Thyroid gland (tissue), 4 donors: ENCODE data around the gene UPK3B.
"Not testable (repeated sequence)": the region's sequence is repeated elsewhere in the genome, so short reads cannot be mapped to it uniquely, and the experiment has no call there.

Experiments
- POLR2A ChIP-seq, 2 donors: fragments of 450-650 bp; IDR thresholded peaks; one replicate each; pipeline ENCODE4 v1.6.1; 2017; ENCODE audit warnings: antibody characterized with exemption in 2 of 2, mild to moderate bottlenecking in 2 of 2, moderate library complexity in 1 of 2
- TF ChIP-seq, protein P1 (sequence below), 6 experiments: fragments of 200-600 bp in 3 of 6; fragments of 450-650 bp in 3 of 6; sonication (generic) in 3 of 6; IDR thresholded peaks; one replicate each; pipeline ENCODE4 v1.5.1; 2016 to 2019; ENCODE audit warnings: antibody characterized with exemption in 6 of 6, mild to moderate bottlenecking in 2 of 6, inconsistent platforms in 1 of 6, moderate library complexity in 1 of 6

DNA sequence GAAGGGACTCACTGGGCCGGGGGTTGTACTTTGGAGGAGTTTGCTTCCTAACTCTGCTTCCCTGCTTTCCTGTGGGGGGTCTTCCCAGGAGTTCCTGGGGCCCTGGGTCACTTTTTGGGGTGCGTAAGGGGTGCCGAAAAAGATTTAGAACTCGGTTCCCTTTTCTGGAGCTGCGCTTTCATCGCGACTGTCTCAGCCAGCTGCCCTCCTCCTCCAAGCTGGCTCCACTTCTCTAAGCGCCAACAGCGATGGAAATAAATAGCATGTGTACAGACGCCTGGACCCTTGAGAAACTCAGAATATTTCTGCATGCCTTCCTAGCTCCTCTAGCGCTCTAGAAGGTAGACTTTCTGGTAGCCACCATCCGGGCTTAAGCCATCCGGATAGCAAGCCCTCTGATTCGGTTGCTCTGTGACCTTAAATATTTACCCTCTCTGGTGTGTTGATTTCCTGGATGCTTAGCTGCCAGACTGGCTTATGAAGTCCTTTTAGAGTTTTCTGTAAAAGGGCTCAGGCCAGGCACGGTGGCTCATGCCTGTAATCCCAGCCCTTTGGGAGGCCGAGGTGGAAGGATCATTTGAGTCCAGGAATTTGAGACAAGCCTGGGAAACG lies 48.0 kb upstream of the UPK3B start:
- TF ChIP-seq, protein P1, sequence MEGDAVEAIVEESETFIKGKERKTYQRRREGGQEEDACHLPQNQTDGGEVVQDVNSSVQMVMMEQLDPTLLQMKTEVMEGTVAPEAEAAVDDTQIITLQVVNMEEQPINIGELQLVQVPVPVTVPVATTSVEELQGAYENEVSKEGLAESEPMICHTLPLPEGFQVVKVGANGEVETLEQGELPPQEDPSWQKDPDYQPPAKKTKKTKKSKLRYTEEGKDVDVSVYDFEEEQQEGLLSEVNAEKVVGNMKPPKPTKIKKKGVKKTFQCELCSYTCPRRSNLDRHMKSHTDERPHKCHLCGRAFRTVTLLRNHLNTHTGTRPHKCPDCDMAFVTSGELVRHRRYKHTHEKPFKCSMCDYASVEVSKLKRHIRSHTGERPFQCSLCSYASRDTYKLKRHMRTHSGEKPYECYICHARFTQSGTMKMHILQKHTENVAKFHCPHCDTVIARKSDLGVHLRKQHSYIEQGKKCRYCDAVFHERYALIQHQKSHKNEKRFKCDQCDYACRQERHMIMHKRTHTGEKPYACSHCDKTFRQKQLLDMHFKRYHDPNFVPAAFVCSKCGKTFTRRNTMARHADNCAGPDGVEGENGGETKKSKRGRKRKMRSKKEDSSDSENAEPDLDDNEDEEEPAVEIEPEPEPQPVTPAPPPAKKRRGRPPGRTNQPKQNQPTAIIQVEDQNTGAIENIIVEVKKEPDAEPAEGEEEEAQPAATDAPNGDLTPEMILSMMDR (IDR thresholded peaks at IDR 0.05) = not testable (repeated sequence)
- not testable (repeated sequence) for TF ChIP-seq POLR2A (IDR thresholded peaks at IDR 0.05)
